Measurements from ENCODE around the gene BSND. TPM values are rescaled to one million over a fixed set of nuclear protein-coding genes. Genes with fewer than 3 reads are reported as not detected.

BSND gene
- total and polyA plus RNA-seq, 9 of the 15 experiments (the other 6 are each of a cell fraction or from before 2014, with no cell fraction given): not detected

DNA sequence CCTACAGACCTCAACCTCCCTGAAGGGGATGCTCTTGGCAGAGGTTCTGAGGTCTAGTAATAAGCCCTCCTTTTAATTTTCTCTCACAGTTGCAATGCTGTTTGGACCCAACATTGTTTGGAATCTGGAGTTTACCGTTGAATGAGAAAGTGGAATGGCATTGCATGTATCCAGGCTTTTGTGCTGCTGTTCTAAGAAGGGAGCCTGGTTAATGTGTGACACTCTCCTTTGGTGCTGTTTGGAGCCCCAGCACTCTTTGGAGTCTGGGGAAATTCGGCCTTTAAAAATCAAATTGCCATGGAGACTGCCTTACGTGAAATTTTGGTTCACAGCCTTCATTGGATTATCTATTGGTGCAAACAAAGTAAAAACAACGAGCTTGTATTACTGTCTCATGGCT lies 42.0 kb upstream of the BSND start:
- TF ChIP-seq MTA2 (IDR thresholded peaks at IDR 0.05; ENCODE audit: low read depth) (no peak), ZNF76 (CRISPR knock-in tag; IDR thresholded peaks at IDR 0.05; ENCODE audit: borderline replicate concordance) (no peak)
- Histone ChIP-seq H3K9me3 (replicated peaks; ENCODE audit: control insufficient read depth, insufficient read depth, low read depth, low read length) (no peaks in the 10 kb centered on the region; the same call in 1 of the 2 replicates), H2AFZ (ENCODE audit: low read depth, low read length) (no peak overlapping the region), H3K4me3 (no peak overlapping the region), H3K9me1 (ENCODE audit: control insufficient read depth, insufficient read depth, low read length) (no peaks in the 10 kb centered on the region), H3K27ac (ENCODE audit: extremely low read depth, low read depth, low read length) (no peak overlapping the region), H4K20me1 (replicated peaks; ENCODE audit: control insufficient read depth, insufficient read depth, low read length) (no peaks in the 10 kb centered on the region), H3K4me2 (ENCODE audit: insufficient read depth, low read length) (no peak overlapping the region), H3K9ac (ENCODE audit: insufficient read depth in 1 of 2, low read depth in 2 of 2, low read length in 2 of 2) (no peak overlapping the region), H3K79me2 (ENCODE audit: control insufficient read depth, insufficient read depth, low read length) (no peaks in the 10 kb centered on the region), H3K4me1 (replicated peaks in 1 of 2; ENCODE audit: control insufficient read depth in 2 of 2, insufficient read depth in 2 of 2, low read length in 2 of 2) (peaks cover 0 to 4% of the 10 kb centered on the region in 2 experiments; a peak in 2 of 5 replicates), H3K36me3 (ENCODE audit: control insufficient read depth, insufficient read depth, low read length) (no peaks in the 10 kb centered on the region), H3K27me3 (ENCODE audit: control insufficient read depth in 2 of 2, insufficient read depth in 2 of 2, low read length in 2 of 2) (no peaks in the 10 kb centered on the region; a peak in 1 of 5 replicates)
- DNase-seq (ENCODE audit: extremely low read depth in 1 of 4, low spot score in 3 of 4) (no peak), ATAC-seq (no peak), FAIRE-seq (no peak)
- POLR2A ChIA-PET: no interaction called here
- intact Hi-C loops (cut with micrococcal nuclease): loop anchor here (10.0 kb wide), 1 partner anchor 378 kb away; no protein-coding TSS in a partner anchor
- 0% methylated on average over 4 of the region's 4 CpGs for WGBS (ENCODE audit: insufficient coverage, low coverage, missing lambda C conversion rate)
- no TSS peak for BruUV-seq (replicated peaks)
- CTCF ChIA-PET (ENCODE audit: low intra/inter-chr PET ratio): interaction anchor here (0.6 kb wide), 1 partner anchor 889 kb away, joined by 3 read pairs; no protein-coding TSS in a partner anchor
- in situ Hi-C loops (cut with MboI): no loop called here

GRCh38 chr1:54959241-54959640 lies 39.5 kb upstream of the BSND start:
- DNase-seq (ENCODE audit: extremely low read depth in 1 of 4, low spot score in 3 of 4) (no peak), FAIRE-seq (no peak), ATAC-seq (no peak)
- Histone ChIP-seq H4K20me1 (replicated peaks; ENCODE audit: control insufficient read depth, insufficient read depth, low read length) (no peaks in the 10 kb centered on the region), H3K9ac (ENCODE audit: insufficient read depth in 1 of 2, low read depth in 2 of 2, low read length in 2 of 2) (no peak overlapping the region), H3K4me3 (no peak overlapping the region), H3K27ac (ENCODE audit: extremely low read depth, low read depth, low read length) (no peak overlapping the region), H3K9me1 (ENCODE audit: control insufficient read depth, insufficient read depth, low read length) (no peaks in the 10 kb centered on the region), H3K4me1 (replicated peaks in 1 of 2; ENCODE audit: control insufficient read depth in 2 of 2, insufficient read depth in 2 of 2, low read length in 2 of 2) (no peaks in the 10 kb centered on the region), H3K79me2 (ENCODE audit: control insufficient read depth, insufficient read depth, low read length) (no peaks in the 10 kb centered on the region), H3K9me3 (replicated peaks; ENCODE audit: control insufficient read depth, insufficient read depth, low read depth, low read length) (no peaks in the 10 kb centered on the region), H3K36me3 (ENCODE audit: control insufficient read depth, insufficient read depth, low read length) (no peaks in the 10 kb centered on the region), H3K4me2 (ENCODE audit: insufficient read depth, low read length) (no peak overlapping the region), H3K27me3 (ENCODE audit: control insufficient read depth in 2 of 2, insufficient read depth in 2 of 2, low read length in 2 of 2) (no peaks in the 10 kb centered on the region; a peak in 1 of 5 replicates), H2AFZ (ENCODE audit: low read depth, low read length) (no peak overlapping the region)
- 10% methylated on average over 3 of the region's 3 CpGs for WGBS (ENCODE audit: insufficient coverage, low coverage, missing lambda C conversion rate)
- in situ Hi-C loops (cut with MboI): no loop called here
- TF ChIP-seq, protein P1, sequence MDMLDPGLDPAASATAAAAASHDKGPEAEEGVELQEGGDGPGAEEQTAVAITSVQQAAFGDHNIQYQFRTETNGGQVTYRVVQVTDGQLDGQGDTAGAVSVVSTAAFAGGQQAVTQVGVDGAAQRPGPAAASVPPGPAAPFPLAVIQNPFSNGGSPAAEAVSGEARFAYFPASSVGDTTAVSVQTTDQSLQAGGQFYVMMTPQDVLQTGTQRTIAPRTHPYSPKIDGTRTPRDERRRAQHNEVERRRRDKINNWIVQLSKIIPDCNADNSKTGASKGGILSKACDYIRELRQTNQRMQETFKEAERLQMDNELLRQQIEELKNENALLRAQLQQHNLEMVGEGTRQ (CRISPR knock-in tag; IDR thresholded peaks at IDR 0.05): peak; percentile 21; the same call in 1 of the 2 replicates
- no peak for TF ChIP-seq ZNF184 (CRISPR knock-in tag; IDR thresholded peaks at IDR 0.05)
- BruUV-seq (replicated peaks): no TSS peak
- ChIA-PET CTCF (ENCODE audit: low intra/inter-chr PET ratio) (no interaction called here), POLR2A (interaction anchor here (1.7 kb wide), 1 partner anchor 9 kb away, joined by 4 read pairs; no protein-coding TSS in a partner anchor)
- intact Hi-C loops (cut with micrococcal nuclease): loop anchor here (10.0 kb wide), 1 partner anchor 376 kb away; no protein-coding TSS in a partner anchor
